WTC11 (cell line): Measurements from ENCODE around the gene TTLL9. TPM values are rescaled to one million over a fixed set of nuclear protein-coding genes. Genes with fewer than 3 reads are reported as not detected.

ENCODE experiments used
- ATAC-seq: fragments of 200-7000 bp; cut with Tn5 transposase; 2 replicates; pipeline ENCODE4 v1.10.0; 2021; ENCODE audit warnings: mild to moderate bottlenecking, moderate library complexity
- CTCF ChIA-PET: fragments of 300-600 bp; sonication (Branson Sonifier 250); formaldehyde crosslinking; loops from one replicate; lab custom pipeline; 2021; ENCODE audit warnings: antibody characterized with exemption; lab: Charles Lee
- POLR2A ChIA-PET: fragments of 350-600 bp; sonication (Branson Sonifier 250); formaldehyde crosslinking; loops from one replicate; lab custom pipeline; 2021; ENCODE audit warnings: antibody characterized with exemption; lab: Charles Lee
- DNase-seq: peaks from one replicate; pipeline ENCODE4 v3.0.0; 2021; ENCODE audit warnings: low spot score
- H3K27ac Mint-ChIP-seq: 2 replicates; pipeline ENCODE4 v1.8.0; 2021; ENCODE audit warnings: mixed read lengths
- H3K27me3 Mint-ChIP-seq: 2 replicates; pipeline ENCODE4 v1.8.0; 2021; ENCODE audit warnings: low read depth, mild to moderate bottlenecking, moderate library complexity, mixed read lengths
- H3K36me3 Mint-ChIP-seq: 2 replicates; pipeline ENCODE4 v1.8.0; 2021; ENCODE audit warnings: mixed read lengths
- H3K4me1 Mint-ChIP-seq: 2 replicates; pipeline ENCODE4 v1.8.0; 2022; ENCODE audit warnings: mixed read lengths
- H3K4me3 Mint-ChIP-seq: 2 replicates; pipeline ENCODE4 v1.8.0; 2021; ENCODE audit warnings: mild to moderate bottlenecking, moderate library complexity, mixed read lengths
- H3K9me3 Mint-ChIP-seq: 2 replicates; pipeline ENCODE4 v1.8.0; 2021; ENCODE audit warnings: mixed read lengths
- ATF1 ChIP-seq: sonication (generic); formaldehyde crosslinking; IDR thresholded peaks from 2 replicates; pipeline ENCODE4 v1.8.1; 2023; ENCODE audit warnings: mild to moderate bottlenecking, moderate library complexity, missing genetic modification reagents
- CBFB ChIP-seq: sonication (generic); formaldehyde crosslinking; IDR thresholded peaks from 2 replicates; pipeline ENCODE4 v1.8.1; 2022; ENCODE audit warnings: mild to moderate bottlenecking, low read depth, missing genetic modification reagents
- CREB1 ChIP-seq: sonication (generic); formaldehyde crosslinking; IDR thresholded peaks from 2 replicates; pipeline ENCODE4 v1.8.0; 2023; ENCODE audit warnings: mild to moderate bottlenecking, missing genetic modification reagents
- CREM ChIP-seq: sonication (generic); formaldehyde crosslinking; IDR thresholded peaks from 2 replicates; pipeline ENCODE4 v1.8.1; 2022; ENCODE audit warnings: mild to moderate bottlenecking, missing genetic modification reagents, moderate library complexity
- ETV6 ChIP-seq: sonication (generic); formaldehyde crosslinking; IDR thresholded peaks from 2 replicates; pipeline ENCODE4 v1.8.1; 2022; ENCODE audit warnings: mild to moderate bottlenecking, missing genetic modification reagents
- FOXP1 ChIP-seq: sonication (generic); formaldehyde crosslinking; IDR thresholded peaks from 2 replicates; pipeline ENCODE4 v1.8.0; 2022; ENCODE audit warnings: missing genetic modification reagents, mild to moderate bottlenecking, moderate library complexity, borderline replicate concordance
- GABPB1 ChIP-seq: sonication (generic); formaldehyde crosslinking; IDR thresholded peaks from 2 replicates; pipeline ENCODE4 v1.8.1; 2023; ENCODE audit warnings: mild to moderate bottlenecking, missing genetic modification reagents
- IRF2 ChIP-seq: sonication (generic); formaldehyde crosslinking; IDR thresholded peaks from 2 replicates; pipeline ENCODE4 v1.8.0; 2022; ENCODE audit warnings: low read depth, missing genetic modification reagents, borderline replicate concordance
- JAZF1 ChIP-seq: fragments of 250-450 bp; sonication (Bioruptor Pico); IDR thresholded peaks from 2 replicates; pipeline ENCODE4 v1.9.0; 2021; ENCODE audit warnings: moderate library complexity, mild to moderate bottlenecking, inconsistent platforms
- MLX ChIP-seq: sonication (generic); formaldehyde crosslinking; IDR thresholded peaks from 2 replicates; pipeline ENCODE4 v1.8.1; 2023; ENCODE audit warnings: mild to moderate bottlenecking, missing genetic modification reagents, moderate library complexity
- MYBL2 ChIP-seq: sonication (generic); formaldehyde crosslinking; IDR thresholded peaks from 2 replicates; pipeline ENCODE4 v1.8.1; 2023; ENCODE audit warnings: mild to moderate bottlenecking, moderate library complexity, missing genetic modification reagents
- NR1H2 ChIP-seq: sonication (generic); formaldehyde crosslinking; IDR thresholded peaks from 2 replicates; pipeline ENCODE4 v1.9.0; 2021; ENCODE audit warnings: mild to moderate bottlenecking, moderate library complexity, missing genetic modification reagents
- NR3C1 ChIP-seq: sonication (generic); formaldehyde crosslinking; conservative IDR thresholded peaks from 2 replicates; pipeline ENCODE4 v1.8.1; 2023; ENCODE audit warnings: low read depth, mild to moderate bottlenecking, missing genetic modification reagents
- SP1 ChIP-seq: sonication (generic); formaldehyde crosslinking; conservative IDR thresholded peaks from 2 replicates; pipeline ENCODE4 v1.8.1; 2022; ENCODE audit warnings: missing genetic modification reagents
- TEAD4 ChIP-seq: sonication (generic); formaldehyde crosslinking; IDR thresholded peaks from 2 replicates; pipeline ENCODE4 v1.8.0; 2022; ENCODE audit warnings: mild to moderate bottlenecking, missing genetic modification reagents
- USF2 ChIP-seq: sonication (generic); formaldehyde crosslinking; IDR thresholded peaks from 2 replicates; pipeline ENCODE4 v1.8.1; 2023; ENCODE audit warnings: mild to moderate bottlenecking, missing genetic modification reagents, moderate library complexity
- ZNF671 ChIP-seq: fragments of 250-450 bp; sonication (Bioruptor Pico); IDR thresholded peaks from 2 replicates; pipeline ENCODE4 v1.8.0; 2021; ENCODE audit warnings: mild to moderate bottlenecking
- total RNA-seq: library from RNA; stranded (reverse); gene quantifications from 3 replicates; pipeline ENCODE4 v1.2.3, GENCODE V29; 2021
- TF ChIP-seq, protein P1 (sequence below): sonication (generic); formaldehyde crosslinking; IDR thresholded peaks from 2 replicates; pipeline ENCODE4 v1.8.0; 2022; ENCODE audit warnings: mild to moderate bottlenecking, missing genetic modification reagents
- TF ChIP-seq, protein P2 (sequence below): fragments of 250-450 bp; sonication (Bioruptor Pico); IDR thresholded peaks from 2 replicates; pipeline ENCODE4 v2.1.2; 2022; ENCODE audit warnings: mild to moderate bottlenecking, moderate library complexity
- TF ChIP-seq, protein P3 (sequence below): sonication (generic); formaldehyde crosslinking; IDR thresholded peaks from 2 replicates; pipeline ENCODE4 v1.8.1; 2022; ENCODE audit warnings: low read depth, mild to moderate bottlenecking, moderate library complexity, missing genetic modification reagents, borderline replicate concordance
- TF ChIP-seq, protein P4 (sequence below): sonication (generic); formaldehyde crosslinking; conservative IDR thresholded peaks from 2 replicates; pipeline ENCODE4 v1.8.1; 2022; ENCODE audit warnings: mild to moderate bottlenecking, missing genetic modification reagents
- TF ChIP-seq, protein P5 (sequence below): sonication (generic); formaldehyde crosslinking; conservative IDR thresholded peaks from 2 replicates; pipeline ENCODE4 v1.8.1; 2023; ENCODE audit warnings: mild to moderate bottlenecking, low read depth, missing genetic modification reagents, moderate library complexity
- TF ChIP-seq, protein P6 (sequence below): sonication (generic); formaldehyde crosslinking; IDR thresholded peaks from 2 replicates; pipeline ENCODE4 v1.8.1; 2022; ENCODE audit warnings: mild to moderate bottlenecking, missing genetic modification reagents, moderate library complexity, borderline replicate concordance

Gene TTLL9
- total RNA-seq, 1 experiment from 2014 or later = not detected

GRCh38 chr20:31907046-31907445 is 36.6 kb downstream of the TTLL9 start:
- Mint-ChIP-seq H3K27ac (no peak overlapping the region), H3K36me3 (no peaks in the 10 kb centered on the region), H3K4me3 (no peak overlapping the region), H3K9me3 (no peaks in the 10 kb centered on the region), H3K27me3 (no peaks in the 10 kb centered on the region; the same call in 1 of the 2 replicates), H3K4me1 (peaks cover 31% of the 10 kb centered on the region)
- ChIA-PET CTCF (interaction anchor here (1.5 kb wide), 1 partner anchor 52 kb away, joined by 4 read pairs; no protein-coding TSS in a partner anchor), POLR2A (no interaction called here)
- no peak for DNase-seq
- TF ChIP-seq NR3C1 (CRISPR knock-in tag) (no peak), ZNF671 (CRISPR knock-in tag) (no peak), TEAD4 (CRISPR knock-in tag) (no peak), CREM (CRISPR knock-in tag) (no peak), FOXP1 (CRISPR knock-in tag) (no peak), GABPB1 (CRISPR knock-in tag) (no peak), IRF2 (CRISPR knock-in tag) (no peak), NR1H2 (CRISPR knock-in tag) (no peak), CREB1 (CRISPR knock-in tag) (no peak), JAZF1 (CRISPR knock-in tag) (no peak), CBFB (CRISPR knock-in tag) (no peak), USF2 (CRISPR knock-in tag) (no peak), ATF1 (CRISPR knock-in tag) (no peak)
- TF ChIP-seq, protein P1, sequence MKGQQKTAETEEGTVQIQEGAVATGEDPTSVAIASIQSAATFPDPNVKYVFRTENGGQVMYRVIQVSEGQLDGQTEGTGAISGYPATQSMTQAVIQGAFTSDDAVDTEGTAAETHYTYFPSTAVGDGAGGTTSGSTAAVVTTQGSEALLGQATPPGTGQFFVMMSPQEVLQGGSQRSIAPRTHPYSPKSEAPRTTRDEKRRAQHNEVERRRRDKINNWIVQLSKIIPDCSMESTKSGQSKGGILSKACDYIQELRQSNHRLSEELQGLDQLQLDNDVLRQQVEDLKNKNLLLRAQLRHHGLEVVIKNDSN (CRISPR knock-in tag) = no peak
- TF ChIP-seq, protein P2, sequence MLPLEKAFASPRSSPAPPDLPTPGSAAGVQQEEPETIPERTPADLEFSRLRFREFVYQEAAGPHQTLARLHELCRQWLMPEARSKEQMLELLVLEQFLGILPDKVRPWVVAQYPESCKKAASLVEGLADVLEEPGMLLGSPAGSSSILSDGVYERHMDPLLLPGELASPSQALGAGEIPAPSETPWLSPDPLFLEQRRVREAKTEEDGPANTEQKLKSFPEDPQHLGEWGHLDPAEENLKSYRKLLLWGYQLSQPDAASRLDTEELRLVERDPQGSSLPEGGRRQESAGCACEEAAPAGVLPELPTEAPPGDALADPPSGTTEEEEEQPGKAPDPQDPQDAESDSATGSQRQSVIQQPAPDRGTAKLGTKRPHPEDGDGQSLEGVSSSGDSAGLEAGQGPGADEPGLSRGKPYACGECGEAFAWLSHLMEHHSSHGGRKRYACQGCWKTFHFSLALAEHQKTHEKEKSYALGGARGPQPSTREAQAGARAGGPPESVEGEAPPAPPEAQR (CRISPR knock-in tag) = no peak
- TF ChIP-seq, protein P3, sequence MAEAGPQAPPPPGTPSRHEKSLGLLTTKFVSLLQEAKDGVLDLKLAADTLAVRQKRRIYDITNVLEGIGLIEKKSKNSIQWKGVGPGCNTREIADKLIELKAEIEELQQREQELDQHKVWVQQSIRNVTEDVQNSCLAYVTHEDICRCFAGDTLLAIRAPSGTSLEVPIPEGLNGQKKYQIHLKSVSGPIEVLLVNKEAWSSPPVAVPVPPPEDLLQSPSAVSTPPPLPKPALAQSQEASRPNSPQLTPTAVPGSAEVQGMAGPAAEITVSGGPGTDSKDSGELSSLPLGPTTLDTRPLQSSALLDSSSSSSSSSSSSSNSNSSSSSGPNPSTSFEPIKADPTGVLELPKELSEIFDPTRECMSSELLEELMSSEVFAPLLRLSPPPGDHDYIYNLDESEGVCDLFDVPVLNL (CRISPR knock-in tag) = no peak
- TF ChIP-seq, protein P4, sequence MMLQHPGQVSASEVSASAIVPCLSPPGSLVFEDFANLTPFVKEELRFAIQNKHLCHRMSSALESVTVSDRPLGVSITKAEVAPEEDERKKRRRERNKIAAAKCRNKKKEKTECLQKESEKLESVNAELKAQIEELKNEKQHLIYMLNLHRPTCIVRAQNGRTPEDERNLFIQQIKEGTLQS (CRISPR knock-in tag) = no peak
- TF ChIP-seq, all 79 proteins: peak for 0
- no peak for ATAC-seq

DNA sequence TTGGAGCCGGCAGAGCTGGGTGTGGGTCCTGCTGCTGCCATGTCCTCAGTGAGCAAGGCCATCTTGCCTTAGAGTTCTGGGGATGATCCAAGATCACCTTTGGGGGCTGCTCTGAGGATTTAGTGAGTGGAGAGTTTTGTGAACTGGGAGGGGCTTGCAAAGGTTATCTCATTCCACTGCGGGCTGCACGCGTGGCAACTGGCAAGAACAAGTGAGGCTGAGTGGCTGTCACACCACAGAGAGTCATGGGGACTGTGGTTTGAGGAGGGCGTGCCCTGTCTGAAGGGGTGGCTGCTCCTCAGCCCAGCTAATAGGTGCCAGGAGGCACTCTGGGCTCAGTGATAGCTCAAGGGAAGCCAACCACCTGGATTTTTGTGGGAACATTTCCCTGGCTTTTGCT is 37.6 kb downstream of the TTLL9 start:
- H3K27ac Mint-ChIP-seq = no peak overlapping the region
- H3K27me3 Mint-ChIP-seq = no peaks in the 10 kb centered on the region; the same call in 1 of the 2 replicates
- ATAC-seq (no peak), DNase-seq (no peak)
- no peak overlapping the region for H3K4me3 Mint-ChIP-seq
- no peaks in the 10 kb centered on the region for H3K36me3 Mint-ChIP-seq
- CTCF ChIA-PET = no interaction called here
- peaks cover 38% of the 10 kb centered on the region for H3K4me1 Mint-ChIP-seq
- no peaks in the 10 kb centered on the region for H3K9me3 Mint-ChIP-seq
- POLR2A ChIA-PET = no interaction called here
- TF ChIP-seq MLX (CRISPR knock-in tag) (no peak), SP1 (CRISPR knock-in tag) (no peak), MYBL2 (CRISPR knock-in tag) (no peak), ETV6 (CRISPR knock-in tag) (no peak), ATF1 (CRISPR knock-in tag) (no peak)
- TF ChIP-seq, protein P5, sequence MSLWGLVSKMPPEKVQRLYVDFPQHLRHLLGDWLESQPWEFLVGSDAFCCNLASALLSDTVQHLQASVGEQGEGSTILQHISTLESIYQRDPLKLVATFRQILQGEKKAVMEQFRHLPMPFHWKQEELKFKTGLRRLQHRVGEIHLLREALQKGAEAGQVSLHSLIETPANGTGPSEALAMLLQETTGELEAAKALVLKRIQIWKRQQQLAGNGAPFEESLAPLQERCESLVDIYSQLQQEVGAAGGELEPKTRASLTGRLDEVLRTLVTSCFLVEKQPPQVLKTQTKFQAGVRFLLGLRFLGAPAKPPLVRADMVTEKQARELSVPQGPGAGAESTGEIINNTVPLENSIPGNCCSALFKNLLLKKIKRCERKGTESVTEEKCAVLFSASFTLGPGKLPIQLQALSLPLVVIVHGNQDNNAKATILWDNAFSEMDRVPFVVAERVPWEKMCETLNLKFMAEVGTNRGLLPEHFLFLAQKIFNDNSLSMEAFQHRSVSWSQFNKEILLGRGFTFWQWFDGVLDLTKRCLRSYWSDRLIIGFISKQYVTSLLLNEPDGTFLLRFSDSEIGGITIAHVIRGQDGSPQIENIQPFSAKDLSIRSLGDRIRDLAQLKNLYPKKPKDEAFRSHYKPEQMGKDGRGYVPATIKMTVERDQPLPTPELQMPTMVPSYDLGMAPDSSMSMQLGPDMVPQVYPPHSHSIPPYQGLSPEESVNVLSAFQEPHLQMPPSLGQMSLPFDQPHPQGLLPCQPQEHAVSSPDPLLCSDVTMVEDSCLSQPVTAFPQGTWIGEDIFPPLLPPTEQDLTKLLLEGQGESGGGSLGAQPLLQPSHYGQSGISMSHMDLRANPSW (CRISPR knock-in tag) = no peak
- TF ChIP-seq, protein P6, sequence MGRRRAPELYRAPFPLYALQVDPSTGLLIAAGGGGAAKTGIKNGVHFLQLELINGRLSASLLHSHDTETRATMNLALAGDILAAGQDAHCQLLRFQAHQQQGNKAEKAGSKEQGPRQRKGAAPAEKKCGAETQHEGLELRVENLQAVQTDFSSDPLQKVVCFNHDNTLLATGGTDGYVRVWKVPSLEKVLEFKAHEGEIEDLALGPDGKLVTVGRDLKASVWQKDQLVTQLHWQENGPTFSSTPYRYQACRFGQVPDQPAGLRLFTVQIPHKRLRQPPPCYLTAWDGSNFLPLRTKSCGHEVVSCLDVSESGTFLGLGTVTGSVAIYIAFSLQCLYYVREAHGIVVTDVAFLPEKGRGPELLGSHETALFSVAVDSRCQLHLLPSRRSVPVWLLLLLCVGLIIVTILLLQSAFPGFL (CRISPR knock-in tag) = no peak
- TF ChIP-seq, protein P4 (CRISPR knock-in tag) = no peak
